Kidney (tissue), 14 donors: ENCODE results near the gene TLN1. TPM values are rescaled to one million over a fixed set of nuclear protein-coding genes. Genes with fewer than 3 reads are reported as not detected.

ENCODE experiments used
- DNase-seq, 5 donors: peaks; one replicate each; pipeline ENCODE4 v3.0.0-alpha.2; 2013 to 2020
- FAIRE-seq: peaks from 2 replicates; lab custom pipeline; 2012; peaks lifted over from hg19 to GRCh38; lab: Jason Lieb, UNC
- H3K27ac ChIP-seq, 2 donors: one replicate each; pipeline ENCODE4 v1.7.0; 2013; ENCODE audit warnings: low read depth in 2 of 2, low read length in 2 of 2, inconsistent platforms in 1 of 2
- H3K27me3 ChIP-seq: one replicate; pipeline ENCODE4 v1.7.1; 2013; ENCODE audit warnings: low read length, inconsistent platforms; ENCODE audit not compliant: control insufficient read depth, insufficient read depth
- H3K36me3 ChIP-seq, 3 donors: one replicate each; pipeline versions ENCODE4 v1.7.0 to v1.7.1; 2013; ENCODE audit warnings: low read length in 3 of 3, control low read depth in 1 of 3, inconsistent platforms in 1 of 3; ENCODE audit not compliant: insufficient read depth in 3 of 3, control insufficient read depth in 2 of 3
- H3K4me1 ChIP-seq, 3 donors: one replicate each; pipeline versions ENCODE4 v1.7.0 to v1.7.1; 2013; ENCODE audit warnings: low read length in 3 of 3, inconsistent platforms in 1 of 3, low read depth in 1 of 3; ENCODE audit not compliant: control insufficient read depth in 2 of 3, insufficient read depth in 2 of 3
- H3K4me3 ChIP-seq, 3 donors: one replicate each; pipeline versions ENCODE4 v1.7.0 to v1.8.1; 2013; ENCODE audit warnings: low read length in 3 of 3, control low read depth in 1 of 3, inconsistent platforms in 1 of 3
- H3K9ac ChIP-seq, 3 donors: one replicate each; pipeline versions ENCODE4 v1.7.0 to v1.7.1; 2013; ENCODE audit warnings: low read length in 3 of 3, control low read depth in 1 of 3, inconsistent platforms in 1 of 3
- H3K9me3 ChIP-seq, 3 donors: one replicate each; pipeline versions ENCODE4 v1.7.0 to v1.7.1; 2013; ENCODE audit warnings: low read length in 3 of 3, control low read depth in 1 of 3, inconsistent platforms in 1 of 3; ENCODE audit not compliant: control insufficient read depth in 2 of 3, insufficient read depth in 1 of 3
- CTCF ChIP-seq: IDR thresholded peaks from 3 replicates; pipeline ENCODE4 v1.5.1; 2012; ENCODE audit warnings: mild to moderate bottlenecking, moderate library complexity, borderline replicate concordance; ENCODE audit not compliant: insufficient read depth; ENCODE audit errors: extremely low read depth
- intact Hi-C: fragments of 100-400 bp; cut with DNase I; formaldehyde crosslinking; loops from one replicate; pipeline ENCODE4 v1.11.1; 2022
- polyA plus RNA-seq: library from polyadenylated mRNA; stranded (reverse); fragments of 350-450 nt; fragmentation: Illumina TruSeq; extraction: RNeasy Lipid Tissue Mini Kit (QIAGEN cat#74804); gene quantifications from one replicate; pipeline ENCODE4 v1.2.3, GENCODE V29; 2014; ENCODE audit warnings: low read depth, low replicate concordance; ENCODE audit not compliant: insufficient read depth
- total RNA-seq: library from RNA; stranded (reverse); fragmentation: NEBNext Ultra II Directional; extraction: Animal tissue kit (Norgen Biotek cat#: 25700); gene quantifications from one replicate; pipeline ENCODE4 v1.2.1, GENCODE V29; 2021
- donor health status: control.
- donor health status: control.
- donor health status: control.
- donor health status: control.
- donor health status: control.
- donor health status: DM: yes; HTN: yes; CAD: no.
- donor health status: Normal renal cell carcinoma (clear cell type).

TLN1 gene
- total and polyA plus RNA-seq, 2 donors from 2014 or later: 71.7 to 376 TPM

DNA sequence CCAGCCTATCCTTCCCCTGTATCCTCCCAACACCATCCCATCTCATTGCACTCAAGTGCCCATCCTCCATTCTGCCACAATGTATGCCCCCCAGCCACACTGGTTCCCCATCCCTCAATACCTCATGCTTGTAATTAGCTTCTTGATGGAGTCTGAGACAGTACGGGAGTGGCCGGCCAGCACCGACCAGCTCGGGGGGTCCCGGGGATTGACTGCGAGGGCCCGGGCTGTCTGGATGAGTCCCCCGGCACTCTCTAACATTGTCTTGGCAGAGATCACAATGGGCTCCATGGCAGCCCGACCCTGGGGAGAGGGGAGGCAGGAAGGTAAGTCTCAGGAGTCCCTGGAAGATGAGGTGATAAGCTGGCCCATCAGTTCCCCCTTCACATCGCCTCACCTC is 25.0 kb downstream of the TLN1 start:
- H3K4me3 ChIP-seq: no peak overlapping the region
- H3K27ac ChIP-seq: no peak overlapping the region
- H3K27me3 ChIP-seq: no peaks in the 10 kb centered on the region
- intact Hi-C loops: no loop called here
- TF ChIP-seq CTCF: no peak
- no peak for FAIRE-seq
- peaks cover 17 to 89% (median 77%) of the 10 kb centered on the region in 3 donors for H3K36me3 ChIP-seq
- no peaks in the 10 kb centered on the region for H3K9me3 ChIP-seq
- no peak overlapping the region for H3K9ac ChIP-seq
- DNase-seq: no peak
- peaks cover 0 to 4% (median 0%) of the 10 kb centered on the region in 3 donors for H3K4me1 ChIP-seq

DNA sequence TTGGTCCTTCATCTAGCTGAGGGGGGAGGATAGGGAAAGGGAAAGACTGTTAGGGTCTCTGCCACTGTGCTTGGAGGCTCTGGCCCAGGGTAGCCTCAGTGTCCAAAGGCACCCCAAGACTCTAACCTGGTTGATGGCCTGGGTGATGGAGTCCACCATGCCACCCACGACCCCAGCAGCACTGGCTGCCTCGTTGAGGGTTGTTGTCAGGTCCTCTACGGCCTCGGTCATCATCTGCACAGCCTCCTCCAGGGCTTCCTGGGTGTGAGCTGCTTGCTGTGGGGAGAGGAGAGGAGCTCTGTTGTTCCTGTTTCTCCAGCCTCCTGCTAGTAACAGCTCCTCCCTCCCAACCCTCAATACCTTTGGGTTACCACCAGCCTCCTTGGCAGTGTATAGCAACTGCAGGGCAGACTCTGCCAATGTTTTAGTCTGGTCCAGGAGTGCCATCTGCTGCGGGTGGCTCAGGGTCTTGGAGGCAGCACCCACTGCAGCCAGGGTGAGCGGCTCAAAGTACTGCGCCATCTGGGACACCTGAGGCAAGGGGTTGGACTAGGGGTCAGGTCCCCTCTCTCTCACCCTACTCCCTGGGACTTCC is 26.1 kb downstream of the TLN1 start:
- no peaks in the 10 kb centered on the region for H3K9me3 ChIP-seq
- no peaks in the 10 kb centered on the region for H3K27me3 ChIP-seq
- no peaks in the 10 kb centered on the region for H3K4me1 ChIP-seq
- DNase-seq (no peak), FAIRE-seq (no peak)
- intact Hi-C loops: no loop called here
- no peak for TF ChIP-seq CTCF
- H3K27ac ChIP-seq: no peak overlapping the region
- peaks cover 23 to 88% (median 74%) of the 10 kb centered on the region in 3 donors for H3K36me3 ChIP-seq
- no peak overlapping the region for H3K4me3 ChIP-seq
- H3K9ac ChIP-seq: no peak overlapping the region

- Histone ChIP-seq H3K27me3 (no peaks in the 10 kb centered on the region), H3K4me3 (no peak overlapping the region), H3K9me3 (no peaks in the 10 kb centered on the region), H3K9ac (no peak overlapping the region), H3K27ac (no peak overlapping the region), H3K4me1 (no peaks in the 10 kb centered on the region), H3K36me3 (peaks cover 23 to 88% (median 76%) of the 10 kb centered on the region in 3 donors)
- no peak for TF ChIP-seq CTCF
- intact Hi-C loops: no loop called here
- no peak for DNase-seq
- FAIRE-seq: no peak
These were observed 26.6 kb downstream of the TLN1 start for GRCh38 chr9:35705372-35705771.
